ENCODE measurements around the gene DLX4. TPM values are rescaled to one million over a fixed set of nuclear protein-coding genes. Genes with fewer than 3 reads are reported as not detected.
A peak's percentile ranks its signal among the peaks of the same experiment; 100 is the strongest.

Gene DLX4
- total and polyA plus RNA-seq, 10 of the 15 experiments (the other 5 are each of a cell fraction or from before 2014, with no cell fraction given), result 0.05 to 0.29 (median 0.15) TPM

- H3K27ac ChIP-seq (ENCODE audit: control insufficient read depth, insufficient read depth), result no peak overlapping the region
- H3K36me3 ChIP-seq (ENCODE audit: control insufficient read depth in 2 of 2, insufficient read depth in 2 of 2, low read length in 1 of 2), result no peaks in the 10 kb centered on the region
- BruUV-seq (replicated peaks), result no TSS peak
- H3K27me3 ChIP-seq (replicated peaks in 1 of 2; ENCODE audit: control insufficient read depth in 2 of 2, insufficient read depth in 2 of 2, low read length in 1 of 2), result peaks cover 17 to 32% of the 10 kb centered on the region in 2 experiments
- no peaks in the 10 kb centered on the region for H4K20me1 ChIP-seq (ENCODE audit: control insufficient read depth, insufficient read depth)
- ATAC-seq, result no peak; the same call in 2 of the 3 replicates
- H2AFZ ChIP-seq (ENCODE audit: control insufficient read depth, low read depth, low read length), result no peak overlapping the region; the same call in 1 of the 2 replicates
- no peaks in the 10 kb centered on the region; the same call in 1 of the 3 replicates for H3K9me3 ChIP-seq (replicated peaks; ENCODE audit: control insufficient read depth, insufficient read depth, low read length)
- H3K4me1 ChIP-seq (ENCODE audit: control insufficient read depth, insufficient read depth, low read length), result 0 out of 2 replicates have a peak, but pooled peaks cover 2% of the 10 kb centered on the region
- no peak for FAIRE-seq
- POLR2A ChIA-PET, result no interaction called here
- H3K9ac ChIP-seq (ENCODE audit: control insufficient read depth, insufficient read depth, low read length), result no peak overlapping the region
- RAD21 ChIA-PET (ENCODE audit: unreplicated experiment), result no interaction called here
- TF ChIP-seq RAD51 (IDR thresholded peaks at IDR 0.05) (no peak), SUZ12 (IDR thresholded peaks at IDR 0.05; ENCODE audit: unreplicated experiment) (peak; percentile 51), NR2C1 (IDR thresholded peaks at IDR 0.05) (no peak)
- TF ChIP-seq, protein P1, sequence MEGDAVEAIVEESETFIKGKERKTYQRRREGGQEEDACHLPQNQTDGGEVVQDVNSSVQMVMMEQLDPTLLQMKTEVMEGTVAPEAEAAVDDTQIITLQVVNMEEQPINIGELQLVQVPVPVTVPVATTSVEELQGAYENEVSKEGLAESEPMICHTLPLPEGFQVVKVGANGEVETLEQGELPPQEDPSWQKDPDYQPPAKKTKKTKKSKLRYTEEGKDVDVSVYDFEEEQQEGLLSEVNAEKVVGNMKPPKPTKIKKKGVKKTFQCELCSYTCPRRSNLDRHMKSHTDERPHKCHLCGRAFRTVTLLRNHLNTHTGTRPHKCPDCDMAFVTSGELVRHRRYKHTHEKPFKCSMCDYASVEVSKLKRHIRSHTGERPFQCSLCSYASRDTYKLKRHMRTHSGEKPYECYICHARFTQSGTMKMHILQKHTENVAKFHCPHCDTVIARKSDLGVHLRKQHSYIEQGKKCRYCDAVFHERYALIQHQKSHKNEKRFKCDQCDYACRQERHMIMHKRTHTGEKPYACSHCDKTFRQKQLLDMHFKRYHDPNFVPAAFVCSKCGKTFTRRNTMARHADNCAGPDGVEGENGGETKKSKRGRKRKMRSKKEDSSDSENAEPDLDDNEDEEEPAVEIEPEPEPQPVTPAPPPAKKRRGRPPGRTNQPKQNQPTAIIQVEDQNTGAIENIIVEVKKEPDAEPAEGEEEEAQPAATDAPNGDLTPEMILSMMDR (IDR thresholded peaks at IDR 0.05 in 2 of 3, conservative IDR thresholded peaks at IDR 0.05 in 1 of 3; ENCODE audit: control insufficient read depth in 2 of 3, extremely low read depth in 1 of 3, insufficient read depth in 1 of 3, low read depth in 3 of 3, low read length in 3 of 3), result no peak
- WGBS (ENCODE audit: insufficient coverage, insufficient replicate concordance, low lambda C conversion rate, missing lambda C conversion rate), result 15% methylated on average over 55 of the region's 77 CpGs
- no peak overlapping the region for H3K4me3 ChIP-seq
- SMC1A ChIA-PET (ENCODE audit: uncharacterized antibody, unreplicated experiment), result no interaction called here
- DNase-seq (ENCODE audit: low read depth, low spot score), result no peak
- intact Hi-C loops (cut with micrococcal nuclease; ENCODE audit: unreplicated experiment), result loop anchor here (10.0 kb wide), 1 partner anchor 289 kb away; the partner anchor contains the start of gene SLC35B1
- peak overlapping the region; percentile 44; the same call in 1 of the 2 replicates for H3K4me2 ChIP-seq (ENCODE audit: control insufficient read depth, insufficient read depth)
- H3K79me2 ChIP-seq (ENCODE audit: control insufficient read depth, insufficient read depth, low read length), result no peaks in the 10 kb centered on the region
- in situ Hi-C loops (cut with MboI), result loop anchor here (10.0 kb wide), 1 partner anchor 289 kb away; the partner anchor contains the start of gene SLC35B1
- CTCF ChIA-PET, result interaction anchor here (1.0 kb wide), 1 partner anchor 113 kb away, joined by 5 read pairs; no protein-coding TSS in a partner anchor
These were observed 24.6 kb downstream of the DLX4 start for GRCh38 chr17:49993423-49994060.
